Skeletal muscle satellite cell (primary cell): ENCODE results near the gene TEC.

ENCODE experiments used
- H3K27me3 ChIP-seq: 2 replicates; pipeline ENCODE4 v1.7.0; 2013; ENCODE audit warnings: low read length; ENCODE audit not compliant: control insufficient read depth, insufficient read depth
- H3K36me3 ChIP-seq: 2 replicates; pipeline ENCODE4 v1.7.0; 2013; ENCODE audit warnings: mild to moderate bottlenecking, control low read depth, low read length; ENCODE audit not compliant: insufficient read depth
- H3K4me1 ChIP-seq: 2 replicates; pipeline ENCODE4 v1.7.0; 2013; ENCODE audit warnings: low read length; ENCODE audit not compliant: control insufficient read depth, insufficient read depth
- H3K4me2 ChIP-seq: 2 replicates; pipeline ENCODE4 v1.7.0; 2013; ENCODE audit warnings: mild to moderate bottlenecking, low read length
- H3K4me3 ChIP-seq: 2 replicates; pipeline ENCODE4 v1.7.0; 2013; ENCODE audit warnings: low read length
- H3K9ac ChIP-seq: 2 replicates; pipeline ENCODE4 v1.7.0; 2013; ENCODE audit warnings: mild to moderate bottlenecking, low read depth, low read length, moderate library complexity
- H3K9me3 ChIP-seq: replicated peaks from 2 replicates; pipeline ENCODE4 v1.7.0; 2013; ENCODE audit warnings: mild to moderate bottlenecking, control low read depth, low read length

The TEC gene

DNA sequence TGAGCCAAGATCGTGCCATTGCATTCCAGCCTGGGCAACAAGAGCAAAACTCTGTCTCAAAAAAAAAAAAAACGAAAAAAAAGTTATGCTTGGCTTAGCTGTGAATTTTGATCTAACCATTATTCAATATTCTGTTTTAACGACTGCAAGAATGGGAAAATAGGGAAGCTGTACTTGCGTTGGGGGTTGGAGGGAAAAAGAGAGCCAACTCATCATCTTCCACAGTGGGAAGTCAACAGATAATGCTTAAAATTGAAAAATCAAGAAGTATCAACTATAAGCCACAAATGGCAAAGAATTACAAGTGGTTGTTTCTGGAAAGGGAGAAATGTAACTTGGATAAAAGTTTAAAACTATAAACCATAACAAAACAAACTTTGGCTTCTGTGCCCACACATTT lies 2.9 kb downstream of the TEC start:
- Histone ChIP-seq H3K36me3 (no peaks in the 10 kb centered on the region), H3K4me1 (no peaks in the 10 kb centered on the region), H3K4me3 (no peak overlapping the region), H3K9me3 (no peaks in the 10 kb centered on the region), H3K9ac (no peak overlapping the region), H3K4me2 (no peak overlapping the region), H3K27me3 (no peaks in the 10 kb centered on the region)

GRCh38 chr4:48262926-48263325 lies 6.7 kb downstream of the TEC start:
- Histone ChIP-seq H3K4me3 (no peak overlapping the region), H3K27me3 (no peaks in the 10 kb centered on the region), H3K36me3 (no peaks in the 10 kb centered on the region), H3K4me2 (no peak overlapping the region), H3K4me1 (peaks cover 4% of the 10 kb centered on the region), H3K9me3 (no peaks in the 10 kb centered on the region), H3K9ac (no peak overlapping the region)

DNA sequence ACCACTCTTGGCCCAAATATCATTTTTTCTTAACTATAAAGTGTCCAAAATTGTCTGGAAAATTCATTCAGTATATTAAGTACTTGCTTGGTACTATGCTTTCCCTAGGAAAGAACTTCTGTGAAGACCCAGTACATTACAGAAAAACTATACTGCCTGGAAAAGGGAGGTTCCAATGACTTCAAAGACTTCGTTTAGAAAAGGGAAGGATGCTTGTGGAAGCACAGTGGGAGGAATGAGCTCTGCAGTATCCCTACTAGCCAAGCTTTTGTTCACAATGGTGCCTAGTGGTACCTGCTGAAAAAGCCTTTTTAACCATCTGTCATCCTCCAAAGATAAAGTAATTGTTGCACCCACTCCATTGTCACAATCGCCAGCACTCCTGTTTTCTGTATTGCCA lies 7.2 kb downstream of the TEC start:
- Histone ChIP-seq H3K9ac (no peak overlapping the region), H3K4me3 (no peak overlapping the region), H3K27me3 (no peaks in the 10 kb centered on the region), H3K9me3 (no peaks in the 10 kb centered on the region), H3K4me2 (no peak overlapping the region), H3K36me3 (no peaks in the 10 kb centered on the region), H3K4me1 (peaks cover 4% of the 10 kb centered on the region)

DNA sequence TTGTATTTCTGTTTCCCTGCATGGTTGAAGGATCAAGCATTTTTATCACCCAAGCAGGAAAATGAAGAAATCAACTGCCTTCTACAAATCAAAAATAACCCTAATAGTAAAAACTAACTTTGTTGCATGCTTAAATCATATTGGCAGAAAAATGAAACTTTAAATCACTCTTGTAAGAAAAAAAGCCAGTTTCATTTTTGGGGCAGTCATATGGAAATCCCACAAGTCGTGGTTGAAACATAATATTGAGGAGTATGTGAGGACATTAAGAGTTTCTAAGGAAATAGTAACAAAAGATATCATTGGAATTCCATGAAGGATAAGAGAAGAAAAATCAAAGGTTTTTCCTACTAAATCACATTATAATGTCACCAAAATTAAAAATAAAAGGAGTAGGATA lies 8.4 kb downstream of the TEC start:
- Histone ChIP-seq H3K36me3 (no peaks in the 10 kb centered on the region), H3K4me3 (no peak overlapping the region), H3K9me3 (no peaks in the 10 kb centered on the region), H3K4me2 (no peak overlapping the region), H3K4me1 (peaks cover 4% of the 10 kb centered on the region), H3K27me3 (no peaks in the 10 kb centered on the region), H3K9ac (no peak overlapping the region)

GRCh38 chr4:48259748-48260147 lies 9.9 kb downstream of the TEC start:
- Histone ChIP-seq H3K4me1 (peaks cover 5% of the 10 kb centered on the region), H3K27me3 (no peaks in the 10 kb centered on the region), H3K36me3 (no peaks in the 10 kb centered on the region), H3K4me3 (no peak overlapping the region), H3K9ac (no peak overlapping the region), H3K9me3 (no peaks in the 10 kb centered on the region), H3K4me2 (no peak overlapping the region)

- Histone ChIP-seq H3K4me1 (peaks cover 12% of the 10 kb centered on the region), H3K9me3 (no peaks in the 10 kb centered on the region), H3K27me3 (no peaks in the 10 kb centered on the region), H3K9ac (no peak overlapping the region), H3K4me3 (no peak overlapping the region), H3K36me3 (no peaks in the 10 kb centered on the region), H3K4me2 (no peak overlapping the region)
Observed at GRCh38 chr4:48258845-48259397, 10.7 kb downstream of the TEC start.

DNA sequence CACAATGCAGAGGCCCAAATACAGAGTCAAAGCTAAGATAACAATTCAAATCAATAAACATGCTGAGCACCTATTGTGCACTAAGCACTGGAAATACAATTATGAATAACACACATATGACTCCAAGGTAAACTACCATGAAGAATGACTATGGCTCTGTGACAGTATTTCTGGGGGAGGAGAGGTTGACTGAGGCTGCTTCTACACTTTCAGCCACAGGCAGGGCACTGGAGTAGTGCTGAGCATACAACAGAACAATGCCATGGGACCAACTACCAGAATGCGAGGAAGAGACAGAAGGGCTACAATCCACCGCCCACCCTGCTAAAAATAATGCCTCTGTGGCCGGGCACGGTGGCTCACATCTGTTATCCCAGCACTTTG lies 13.7 kb downstream of the TEC start:
- Histone ChIP-seq H3K9ac (no peak overlapping the region), H3K4me3 (no peak overlapping the region), H3K4me1 (peaks cover 10% of the 10 kb centered on the region)

DNA sequence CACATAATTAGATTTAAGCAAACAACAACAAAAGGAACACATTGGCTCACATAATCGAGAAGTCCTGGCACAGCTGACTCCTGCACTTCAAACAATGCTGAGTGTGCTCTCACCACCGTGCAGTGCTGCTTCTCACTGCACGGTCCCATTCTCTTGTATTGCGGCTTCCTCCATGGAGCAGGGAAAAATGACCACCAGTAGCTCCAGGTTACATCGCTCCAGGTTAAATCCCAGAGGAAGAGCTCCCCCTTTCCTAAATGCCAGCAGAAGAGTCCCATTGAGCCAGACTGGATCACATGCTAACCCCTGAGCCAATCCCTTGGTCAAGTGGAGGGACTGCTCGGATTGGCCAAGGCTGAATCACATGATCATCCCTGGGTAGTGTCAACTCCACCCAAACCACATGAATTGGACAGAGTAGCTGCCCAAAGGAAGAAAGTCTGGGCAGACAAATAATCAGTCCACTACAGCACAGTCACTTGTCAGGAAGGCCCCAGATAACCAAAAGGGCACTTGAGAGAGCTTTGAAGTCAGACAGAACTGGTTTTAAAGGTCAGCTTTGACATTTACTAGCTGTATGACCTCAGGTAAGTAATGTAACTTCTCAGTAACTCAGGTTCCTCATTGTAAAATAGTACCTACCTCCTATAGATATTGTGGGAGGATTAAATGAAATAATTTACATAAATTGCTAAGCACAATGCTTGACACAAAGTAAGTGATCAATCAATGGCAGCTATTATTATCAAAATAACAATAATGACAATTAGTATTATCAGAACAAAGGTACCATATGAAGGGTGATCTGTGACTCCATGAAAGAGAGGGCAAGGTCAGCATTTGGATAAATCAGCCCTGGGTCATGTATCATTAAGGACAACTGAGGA lies 14.3 kb downstream of the TEC start:
- no peak overlapping the region for H3K4me2 ChIP-seq
- no peak overlapping the region for H3K9ac ChIP-seq
- H3K4me3 ChIP-seq = no peak overlapping the region
- peaks cover 9% of the 10 kb centered on the region for H3K4me1 ChIP-seq
- peaks cover 5% of the 10 kb centered on the region for H3K27me3 ChIP-seq
- H3K9me3 ChIP-seq = no peaks in the 10 kb centered on the region
- H3K36me3 ChIP-seq = no peaks in the 10 kb centered on the region

More for the DNA sequence above, 13.7 kb downstream of the TEC start:
- H3K9me3 ChIP-seq = no peaks in the 10 kb centered on the region
- H3K27me3 ChIP-seq = peaks cover 5% of the 10 kb centered on the region
- H3K36me3 ChIP-seq = no peaks in the 10 kb centered on the region
- H3K4me2 ChIP-seq = no peak overlapping the region

DNA sequence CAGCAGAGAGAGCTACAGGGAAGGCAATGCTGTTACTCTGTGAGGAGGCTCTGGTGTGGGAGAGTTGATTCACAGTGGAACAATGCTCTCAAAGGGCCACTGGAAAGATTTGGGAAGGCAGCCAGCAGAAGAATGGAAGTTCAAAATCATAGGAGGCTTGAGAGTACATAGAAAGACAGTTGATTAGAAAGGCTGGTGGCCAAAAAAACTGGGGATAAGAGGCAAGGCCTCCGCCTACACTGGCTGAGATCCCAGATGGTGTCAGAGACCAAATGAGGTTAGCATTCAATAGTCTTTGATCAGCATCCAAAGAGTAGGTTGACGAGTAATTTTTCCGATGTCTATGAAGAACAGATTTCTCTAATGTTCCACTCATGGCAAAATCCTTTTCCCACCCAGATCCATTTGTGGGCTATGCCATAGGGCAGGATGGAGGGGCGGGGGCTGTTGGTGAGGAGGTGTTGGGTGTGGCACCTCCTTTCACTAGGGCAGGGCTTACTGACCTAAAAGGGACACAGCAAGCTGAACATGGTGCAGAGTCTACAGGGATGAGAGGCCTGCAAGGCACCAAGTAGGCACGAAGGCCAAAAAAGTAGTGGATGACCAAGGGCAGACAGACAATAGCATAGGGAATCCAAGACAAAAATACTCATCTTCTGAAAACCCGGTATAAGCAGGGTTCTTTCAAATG lies 15.1 kb downstream of the TEC start:
- no peaks in the 10 kb centered on the region for H3K9me3 ChIP-seq
- H3K4me1 ChIP-seq = peaks cover 9% of the 10 kb centered on the region
- no peak overlapping the region for H3K4me3 ChIP-seq

GRCh38 chr4:48252313-48252712 lies 17.3 kb downstream of the TEC start:
- no peak overlapping the region for H3K9ac ChIP-seq

More for the DNA sequence above, 15.1 kb downstream of the TEC start:
- Histone ChIP-seq H3K4me2 (no peak overlapping the region), H3K9ac (no peak overlapping the region), H3K36me3 (no peaks in the 10 kb centered on the region), H3K27me3 (peaks cover 5% of the 10 kb centered on the region)

DNA sequence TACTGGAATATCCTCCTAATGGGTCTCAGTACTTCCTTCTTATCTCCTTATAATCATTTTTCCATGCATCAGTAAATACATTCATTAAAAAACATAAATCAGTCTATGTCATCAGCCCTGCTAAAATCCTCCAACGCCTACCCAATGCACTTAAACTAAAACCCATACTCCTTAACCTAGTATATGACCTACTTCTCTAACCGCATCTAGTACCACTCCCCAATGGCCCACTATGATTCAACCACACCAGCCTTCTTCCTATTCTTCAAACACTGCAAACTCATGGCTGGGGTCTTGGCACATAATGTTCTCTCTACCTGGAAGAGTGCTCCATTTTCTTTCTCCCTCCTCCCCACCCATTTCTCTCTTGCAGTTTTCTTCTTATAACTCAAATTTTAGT lies 18.7 kb downstream of the TEC start:
- H3K9ac ChIP-seq = no peak overlapping the region
- peaks cover 5% of the 10 kb centered on the region for H3K27me3 ChIP-seq
- no peak overlapping the region for H3K4me2 ChIP-seq
- H3K4me3 ChIP-seq = no peak overlapping the region
- H3K36me3 ChIP-seq = no peaks in the 10 kb centered on the region
- no peaks in the 10 kb centered on the region for H3K9me3 ChIP-seq
- H3K4me1 ChIP-seq = peaks cover 9% of the 10 kb centered on the region

More at GRCh38 chr4:48252313-48252712, 17.3 kb downstream of the TEC start:
- Histone ChIP-seq H3K4me3 (no peak overlapping the region), H3K4me2 (no peak overlapping the region), H3K27me3 (peaks cover 5% of the 10 kb centered on the region), H3K4me1 (peaks cover 9% of the 10 kb centered on the region), H3K9me3 (no peaks in the 10 kb centered on the region), H3K36me3 (no peaks in the 10 kb centered on the region)
